GM10266 (cell line): ENCODE data around the gene LMBR1.

ENCODE experiments used
- DNase-seq: peaks from one replicate; pipeline ENCODE4 v3.0.0; 2012; ENCODE audit errors: extremely low spot score
- CTCF ChIP-seq: IDR thresholded peaks from 2 replicates; pipeline ENCODE4 v1.5.1; 2012; ENCODE audit warnings: mild to moderate bottlenecking, low read depth; ENCODE audit not compliant: control insufficient read depth, insufficient read depth; ENCODE audit errors: missing control alignments

The LMBR1 gene

GRCh38 chr7:156764016-156764669 lies 128.8 kb downstream of the LMBR1 start:
- no peak for TF ChIP-seq CTCF
- DNase-seq, result no peak

- no peak for DNase-seq
- TF ChIP-seq CTCF, result no peak
Observed at GRCh38 chr7:156759579-156760202, 133.3 kb downstream of the LMBR1 start.

GRCh38 chr7:156759143-156759542 lies 133.8 kb downstream of the LMBR1 start:
- TF ChIP-seq CTCF, result no peak

GRCh38 chr7:156754201-156754600 lies 138.8 kb downstream of the LMBR1 start:
- no peak for DNase-seq
- TF ChIP-seq CTCF, result no peak

More at GRCh38 chr7:156759143-156759542, 133.8 kb downstream of the LMBR1 start:
- no peak for DNase-seq

- TF ChIP-seq CTCF, result no peak
- no peak for DNase-seq
Observed at GRCh38 chr7:156753630-156754029, 139.4 kb downstream of the LMBR1 start.

- DNase-seq, result no peak
- no peak for TF ChIP-seq CTCF
Observed at GRCh38 chr7:156753229-156753560, 139.8 kb downstream of the LMBR1 start.
